Tibial nerve (tissue), 4 donors: Measurements from ENCODE around the gene CLEC12A. TPM values are rescaled to one million over a fixed set of nuclear protein-coding genes. Genes with fewer than 3 reads are reported as not detected.
"Not testable (repeated sequence)": the region's sequence is repeated elsewhere in the genome, so short reads cannot be mapped to it uniquely, and the experiment has no call there.

ENCODE experiments used
- DNase-seq, 2 donors: peaks; one replicate each; pipeline ENCODE4 v3.0.0-alpha.2; 2019; ENCODE audit warnings: low spot score in 2 of 2
- H3K27ac ChIP-seq, 4 donors: fragments of 200-600 bp; sonication (generic) in 3 of 4; one replicate each; pipeline ENCODE4 v1.5.1; 2017 to 2019; ENCODE audit warnings: mild to moderate bottlenecking in 1 of 4
- H3K27me3 ChIP-seq, 2 donors: fragments of 200-600 bp; sonication (generic) in 1 of 2; one replicate each; pipeline versions ENCODE4 v1.5.1 to v1.6.0; 2017 to 2019
- H3K36me3 ChIP-seq, 3 donors: fragments of 200-600 bp; sonication (generic); one replicate each; pipeline ENCODE4 v1.5.1; 2018 to 2019
- H3K4me1 ChIP-seq, 4 donors: fragments of 200-600 bp; sonication (generic) in 3 of 4; one replicate each; pipeline ENCODE4 v1.5.1; 2017 to 2019
- H3K4me3 ChIP-seq, 4 donors: fragments of 200-600 bp; sonication (generic) in 3 of 4; one replicate each; pipeline ENCODE4 v1.5.1; 2017 to 2019; ENCODE audit warnings: mild to moderate bottlenecking in 1 of 4, moderate library complexity in 1 of 4
- H3K9me3 ChIP-seq, 4 donors: fragments of 200-600 bp; sonication (generic) in 3 of 4; one replicate each; pipeline ENCODE4 v1.5.1; 2017 to 2019
- EP300 ChIP-seq, 2 donors: sonication (generic); formaldehyde crosslinking; IDR thresholded peaks; one replicate each; pipeline ENCODE4 v1.6.1; 2017; ENCODE audit warnings: antibody characterized with exemption in 2 of 2, mild to moderate bottlenecking in 1 of 2
- POLR2A ChIP-seq, 2 donors: fragments of 450-650 bp; IDR thresholded peaks; one replicate each; pipeline ENCODE4 v1.6.1; 2017; ENCODE audit warnings: antibody characterized with exemption in 2 of 2, mild to moderate bottlenecking in 2 of 2, moderate library complexity in 2 of 2
- WGBS, 2 donors: methylation state at CpG; one replicate each; pipeline ENCODE4 v1.1.5; 2018; 5-methylcytosine and 5-hydroxymethylcytosine counted together
- total RNA-seq, 4 donors: library from RNA; depleted of rRNA; stranded (reverse); fragments of >200 nt; gene quantifications; one replicate each; pipeline ENCODE4 v1.1.0, GENCODE V29; 2016
- TF ChIP-seq, protein P1 (sequence below), 5 experiments: fragments of 200-600 bp in 3 of 5; fragments of 450-650 bp in 2 of 5; sonication (generic) in 3 of 5; IDR thresholded peaks; one replicate each; pipeline ENCODE4 v1.5.1; 2016 to 2019; ENCODE audit warnings: antibody characterized with exemption in 5 of 5, mild to moderate bottlenecking in 3 of 5, moderate library complexity in 2 of 5

Gene CLEC12A
- total RNA-seq, 4 donors from 2014 or later, result 0.22 to 6.1 (median 0.78) TPM; not detected in 1

DNA sequence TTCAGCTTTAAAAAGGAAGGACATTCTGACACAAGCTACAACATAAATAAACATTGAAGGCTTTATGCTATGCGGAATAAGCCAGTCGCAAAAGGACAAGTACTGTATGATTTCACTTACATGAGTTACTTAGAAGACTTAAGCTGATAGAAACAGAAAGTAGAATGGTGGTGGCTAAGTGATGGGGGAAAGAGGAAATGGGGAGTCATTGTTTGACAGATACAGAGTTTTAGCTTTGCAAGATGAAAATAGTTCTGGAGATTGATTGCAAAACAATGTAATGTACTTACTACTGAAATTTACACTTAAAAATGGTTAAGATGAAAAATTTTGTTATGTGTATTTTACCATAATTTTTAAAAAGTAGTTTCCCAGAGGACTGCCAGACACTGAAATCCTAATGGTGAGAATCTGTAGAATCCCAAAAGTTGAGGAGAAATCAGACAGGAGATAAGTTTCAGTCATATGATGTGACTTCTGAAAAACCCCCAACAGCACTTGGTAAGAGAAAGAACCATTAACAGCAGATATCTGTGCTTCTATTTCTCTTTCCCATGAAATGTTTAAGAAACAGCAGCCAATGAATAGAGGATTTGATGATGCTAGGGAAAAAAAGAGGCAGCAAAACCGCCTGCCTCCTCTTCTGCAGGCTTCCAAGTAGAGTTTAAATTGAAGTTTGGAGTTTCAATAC, 22.5 kb upstream of the CLEC12A start:
- H3K4me1 ChIP-seq, result no peaks in the 10 kb centered on the region
- H3K36me3 ChIP-seq, result no peaks in the 10 kb centered on the region
- H3K27ac ChIP-seq, result no peak overlapping the region
- TF ChIP-seq, protein P1, sequence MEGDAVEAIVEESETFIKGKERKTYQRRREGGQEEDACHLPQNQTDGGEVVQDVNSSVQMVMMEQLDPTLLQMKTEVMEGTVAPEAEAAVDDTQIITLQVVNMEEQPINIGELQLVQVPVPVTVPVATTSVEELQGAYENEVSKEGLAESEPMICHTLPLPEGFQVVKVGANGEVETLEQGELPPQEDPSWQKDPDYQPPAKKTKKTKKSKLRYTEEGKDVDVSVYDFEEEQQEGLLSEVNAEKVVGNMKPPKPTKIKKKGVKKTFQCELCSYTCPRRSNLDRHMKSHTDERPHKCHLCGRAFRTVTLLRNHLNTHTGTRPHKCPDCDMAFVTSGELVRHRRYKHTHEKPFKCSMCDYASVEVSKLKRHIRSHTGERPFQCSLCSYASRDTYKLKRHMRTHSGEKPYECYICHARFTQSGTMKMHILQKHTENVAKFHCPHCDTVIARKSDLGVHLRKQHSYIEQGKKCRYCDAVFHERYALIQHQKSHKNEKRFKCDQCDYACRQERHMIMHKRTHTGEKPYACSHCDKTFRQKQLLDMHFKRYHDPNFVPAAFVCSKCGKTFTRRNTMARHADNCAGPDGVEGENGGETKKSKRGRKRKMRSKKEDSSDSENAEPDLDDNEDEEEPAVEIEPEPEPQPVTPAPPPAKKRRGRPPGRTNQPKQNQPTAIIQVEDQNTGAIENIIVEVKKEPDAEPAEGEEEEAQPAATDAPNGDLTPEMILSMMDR (IDR thresholded peaks at IDR 0.05), result no peak
- TF ChIP-seq EP300 (IDR thresholded peaks at IDR 0.05), result no peak
- TF ChIP-seq POLR2A (IDR thresholded peaks at IDR 0.05), result no peak
- no peaks in the 10 kb centered on the region for H3K9me3 ChIP-seq
- no peaks in the 10 kb centered on the region for H3K27me3 ChIP-seq
- no peak for DNase-seq
- no peak overlapping the region for H3K4me3 ChIP-seq
- WGBS, 2 donors, result 57 to 76% methylated on average over 3 of the region's 3 CpGs

DNA sequence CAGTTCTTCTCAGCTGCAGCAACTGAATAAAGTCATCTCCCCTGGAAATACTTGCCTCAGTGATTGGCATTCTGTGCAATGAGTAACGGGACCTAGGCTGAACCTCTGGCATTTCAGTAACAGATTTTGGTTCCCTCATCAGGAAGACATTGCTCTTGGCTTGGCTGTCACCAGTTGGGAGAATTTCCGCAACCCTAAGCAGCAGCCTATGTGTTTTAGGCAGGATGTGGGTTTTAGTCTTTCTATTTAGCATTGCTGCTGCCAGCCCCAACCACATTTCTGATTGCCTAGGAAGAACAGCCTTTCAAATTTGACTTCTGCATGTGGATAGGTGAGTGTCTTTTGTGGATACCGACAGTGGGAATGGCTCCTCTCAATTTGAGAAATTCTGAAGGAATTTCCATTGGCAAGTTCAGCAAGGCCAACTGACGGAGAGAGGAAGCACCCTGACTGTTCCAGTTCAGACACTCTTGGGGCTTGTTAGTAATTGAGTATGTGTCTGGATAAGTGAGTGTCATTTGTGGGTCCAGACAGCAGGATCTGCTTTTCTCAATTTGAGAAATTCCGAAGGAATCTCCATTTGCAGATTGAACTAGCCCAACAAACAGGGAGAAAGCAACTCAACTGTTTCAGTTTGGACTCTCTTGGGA, 20.1 kb upstream of the CLEC12A start:
- H3K4me3 ChIP-seq, result no peak overlapping the region
- DNase-seq, result no peak
- no peak overlapping the region for H3K27ac ChIP-seq
- H3K9me3 ChIP-seq, result no peaks in the 10 kb centered on the region
- H3K4me1 ChIP-seq, result no peaks in the 10 kb centered on the region
- TF ChIP-seq, protein P1 (IDR thresholded peaks at IDR 0.05), result no peak
- TF ChIP-seq POLR2A (IDR thresholded peaks at IDR 0.05) (no peak), EP300 (IDR thresholded peaks at IDR 0.05) (no peak)
- WGBS, 2 donors, result 67 to 76% methylated on average over 5 of the region's 5 CpGs
- no peaks in the 10 kb centered on the region for H3K36me3 ChIP-seq
- H3K27me3 ChIP-seq, result no peaks in the 10 kb centered on the region

DNA sequence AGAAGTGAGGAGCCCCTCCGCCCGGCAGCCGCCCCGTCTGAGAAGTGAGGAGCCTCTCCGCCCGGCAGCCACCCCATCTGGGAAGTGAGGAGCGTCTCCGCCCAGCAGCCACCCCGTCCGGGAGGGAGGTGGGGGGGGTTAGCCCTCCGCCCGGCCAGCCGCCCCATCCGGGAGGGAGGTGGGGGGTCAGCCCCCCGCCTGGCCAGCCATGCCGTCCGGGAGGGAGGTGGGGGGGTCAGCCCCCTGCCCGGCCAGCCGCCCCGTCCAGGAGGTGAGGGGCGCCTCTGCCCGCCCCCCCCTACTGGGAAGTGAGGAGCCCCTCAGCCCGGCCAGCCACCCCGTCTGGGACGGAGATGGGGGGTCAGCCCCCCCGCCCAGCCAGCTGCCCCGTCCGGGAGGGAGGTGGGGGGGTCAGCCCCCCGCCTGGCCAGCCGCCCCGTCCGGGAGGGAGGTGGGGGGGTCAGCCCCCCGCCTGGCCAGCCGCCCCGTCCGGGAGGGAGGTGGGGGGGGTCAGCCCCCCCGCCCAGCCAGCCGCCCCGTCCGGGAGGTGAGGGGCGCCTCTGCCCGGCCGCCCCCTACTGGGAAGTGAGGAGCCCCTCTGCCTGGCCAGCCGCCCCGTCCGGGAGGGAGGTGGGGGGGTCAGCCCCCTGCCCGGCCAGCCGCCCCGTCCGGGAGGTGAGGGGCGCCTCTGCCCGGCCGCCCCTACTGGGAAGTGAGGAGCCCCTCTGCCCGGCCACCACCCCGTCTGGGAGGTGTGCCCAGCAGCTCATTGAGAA, 18.1 kb upstream of the CLEC12A start:
- not testable (repeated sequence) for DNase-seq, H3K9me3 ChIP-seq
- 77% methylated on average over 2 of the region's 55 CpGs; no CpG with 5 or more reads in 1 of the 2 donors for WGBS, 2 donors

DNA sequence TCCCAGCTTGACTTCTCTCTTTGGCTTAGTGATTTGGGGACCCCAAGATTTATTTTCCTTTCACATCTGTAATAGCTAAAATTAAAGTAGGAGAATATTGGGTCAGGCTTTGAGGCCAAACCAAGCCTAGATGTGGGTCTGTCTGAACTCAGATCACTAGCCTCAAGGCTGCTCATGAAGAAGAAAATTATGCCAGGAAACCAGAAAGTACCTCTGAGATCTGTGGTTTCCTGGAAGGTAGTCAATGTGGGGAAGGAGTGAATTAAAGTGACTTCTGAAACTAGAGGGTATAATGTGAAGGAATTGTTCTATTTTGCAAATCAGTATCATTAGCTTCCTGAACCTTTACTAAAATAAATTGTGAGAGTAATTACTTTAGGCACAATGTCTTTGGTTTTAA, 13.4 kb upstream of the CLEC12A start:
- no peaks in the 10 kb centered on the region for H3K36me3 ChIP-seq
- no peak overlapping the region for H3K4me3 ChIP-seq
- H3K27ac ChIP-seq, result no peak overlapping the region
- TF ChIP-seq POLR2A (IDR thresholded peaks at IDR 0.05), result no peak
- no peak for TF ChIP-seq EP300 (IDR thresholded peaks at IDR 0.05)
- TF ChIP-seq, protein P1 (IDR thresholded peaks at IDR 0.05), result no peak
- DNase-seq, result no peak
- H3K27me3 ChIP-seq, result no peaks in the 10 kb centered on the region
- H3K4me1 ChIP-seq, result no peaks in the 10 kb centered on the region
- no peaks in the 10 kb centered on the region for H3K9me3 ChIP-seq

More for the DNA sequence above, 18.1 kb upstream of the CLEC12A start:
- H3K4me1 ChIP-seq, H3K4me3 ChIP-seq, H3K36me3 ChIP-seq, H3K27ac ChIP-seq, H3K27me3 ChIP-seq: not testable (repeated sequence)

- TF ChIP-seq EP300 (IDR thresholded peaks at IDR 0.05) (no peak), POLR2A (IDR thresholded peaks at IDR 0.05) (no peak)
- TF ChIP-seq, protein P1 (IDR thresholded peaks at IDR 0.05), result no peak
- WGBS, 2 donors, result 79 to 90% methylated on average over 5 of the region's 5 CpGs
Measured at GRCh38 chr12:9960590-9960989, 10.6 kb upstream of the CLEC12A start.

More at GRCh38 chr12:9960590-9960989, 10.6 kb upstream of the CLEC12A start:
- Histone ChIP-seq H3K36me3 (no peaks in the 10 kb centered on the region), H3K9me3 (no peaks in the 10 kb centered on the region), H3K4me3 (no peak overlapping the region), H3K4me1 (no peaks in the 10 kb centered on the region), H3K27me3 (no peaks in the 10 kb centered on the region), H3K27ac (no peak overlapping the region)
- no peak for DNase-seq
